ENCODE data around the gene CENATAC.

DNA sequence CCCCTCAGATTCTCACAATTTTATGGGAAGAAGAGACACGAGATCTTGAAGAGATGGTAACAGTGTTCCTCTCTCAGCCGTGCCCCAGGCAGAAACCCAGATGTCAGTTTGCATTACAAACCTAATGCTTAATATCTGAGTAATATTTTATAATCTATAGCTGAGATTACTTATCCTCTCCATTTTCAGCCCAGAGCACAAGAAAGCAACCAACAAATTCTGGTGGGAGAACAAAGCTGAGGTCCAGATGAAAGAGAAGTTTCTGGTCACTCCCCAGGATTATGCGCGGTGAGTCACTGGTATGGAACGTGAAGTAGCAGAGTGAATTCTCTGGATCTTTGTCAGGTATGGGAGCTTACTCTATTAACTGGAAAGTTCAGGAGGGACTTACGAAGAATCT, 884 bp downstream of the CENATAC start:
- TF ChIP-seq, protein P1, sequence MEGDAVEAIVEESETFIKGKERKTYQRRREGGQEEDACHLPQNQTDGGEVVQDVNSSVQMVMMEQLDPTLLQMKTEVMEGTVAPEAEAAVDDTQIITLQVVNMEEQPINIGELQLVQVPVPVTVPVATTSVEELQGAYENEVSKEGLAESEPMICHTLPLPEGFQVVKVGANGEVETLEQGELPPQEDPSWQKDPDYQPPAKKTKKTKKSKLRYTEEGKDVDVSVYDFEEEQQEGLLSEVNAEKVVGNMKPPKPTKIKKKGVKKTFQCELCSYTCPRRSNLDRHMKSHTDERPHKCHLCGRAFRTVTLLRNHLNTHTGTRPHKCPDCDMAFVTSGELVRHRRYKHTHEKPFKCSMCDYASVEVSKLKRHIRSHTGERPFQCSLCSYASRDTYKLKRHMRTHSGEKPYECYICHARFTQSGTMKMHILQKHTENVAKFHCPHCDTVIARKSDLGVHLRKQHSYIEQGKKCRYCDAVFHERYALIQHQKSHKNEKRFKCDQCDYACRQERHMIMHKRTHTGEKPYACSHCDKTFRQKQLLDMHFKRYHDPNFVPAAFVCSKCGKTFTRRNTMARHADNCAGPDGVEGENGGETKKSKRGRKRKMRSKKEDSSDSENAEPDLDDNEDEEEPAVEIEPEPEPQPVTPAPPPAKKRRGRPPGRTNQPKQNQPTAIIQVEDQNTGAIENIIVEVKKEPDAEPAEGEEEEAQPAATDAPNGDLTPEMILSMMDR (IDR thresholded peaks at IDR 0.05): no peak
- no peak for TF ChIP-seq EP300 (IDR thresholded peaks at IDR 0.05)

All from tibial nerve (tissue), 4 donors.